HCT116 (cell line): ENCODE results near the gene HCN3.

Experiments used
- CBX3 ChIP-seq: IDR thresholded peaks from 2 replicates; pipeline ENCODE4 v1.6.1; 2012; ENCODE audit warnings: low read depth
- ELF1 ChIP-seq: IDR thresholded peaks from 2 replicates; pipeline ENCODE4 v1.6.1; 2012; ENCODE audit warnings: low read depth, borderline replicate concordance
- EZH2phosphoT487 ChIP-seq: fragments of 200-600 bp; IDR thresholded peaks from 2 replicates; pipeline ENCODE4 v1.6.1; 2018; ENCODE audit warnings: antibody characterized with exemption, borderline replicate concordance
- JUND ChIP-seq: IDR thresholded peaks from 2 replicates; pipeline ENCODE4 v1.6.1; 2012
- POLR2A ChIP-seq: IDR thresholded peaks from 2 replicates; pipeline ENCODE4 v1.7.0; 2011; ENCODE audit warnings: borderline replicate concordance; ENCODE audit not compliant: insufficient read depth, insufficient read length; ENCODE audit errors: extremely low read depth
- POLR2AphosphoS5 ChIP-seq: IDR thresholded peaks from 2 replicates; pipeline ENCODE4 v1.6.1; 2011; ENCODE audit warnings: mild to moderate bottlenecking, low read depth, low read length, moderate library complexity
- ZNF274 ChIP-seq: fragments of 200-500 bp; sonication (Bioruptor generic); IDR thresholded peaks from 2 replicates; pipeline ENCODE4 v1.6.1; 2014; ENCODE audit warnings: mild to moderate bottlenecking, low read depth, low read length, inconsistent platforms
- TF ChIP-seq, protein P1 (sequence below), 3 experiments: fragments of 200-600 bp in 1 of 3; sonication (generic) in 1 of 3; IDR thresholded peaks in 2 of 3; conservative IDR thresholded peaks in 1 of 3; 2 replicates each; pipeline ENCODE4 v1.5.1; 2012 to 2017; ENCODE audit warnings: low read depth in 2 of 3, low read length in 2 of 3, antibody characterized with exemption in 1 of 3, borderline replicate concordance in 1 of 3, control low read depth in 1 of 3, mild to moderate bottlenecking in 1 of 3, mixed read lengths in 1 of 3, mixed run types in 1 of 3, moderate library complexity in 1 of 3; ENCODE audit not compliant: insufficient read depth in 1 of 3
- TF ChIP-seq, protein P2 (sequence below): IDR thresholded peaks from 2 replicates; pipeline ENCODE4 v1.6.1; 2012
- TF ChIP-seq, protein P3 (sequence below): IDR thresholded peaks from 2 replicates; pipeline ENCODE4 v1.6.1; 2012; ENCODE audit warnings: low read depth

DNA sequence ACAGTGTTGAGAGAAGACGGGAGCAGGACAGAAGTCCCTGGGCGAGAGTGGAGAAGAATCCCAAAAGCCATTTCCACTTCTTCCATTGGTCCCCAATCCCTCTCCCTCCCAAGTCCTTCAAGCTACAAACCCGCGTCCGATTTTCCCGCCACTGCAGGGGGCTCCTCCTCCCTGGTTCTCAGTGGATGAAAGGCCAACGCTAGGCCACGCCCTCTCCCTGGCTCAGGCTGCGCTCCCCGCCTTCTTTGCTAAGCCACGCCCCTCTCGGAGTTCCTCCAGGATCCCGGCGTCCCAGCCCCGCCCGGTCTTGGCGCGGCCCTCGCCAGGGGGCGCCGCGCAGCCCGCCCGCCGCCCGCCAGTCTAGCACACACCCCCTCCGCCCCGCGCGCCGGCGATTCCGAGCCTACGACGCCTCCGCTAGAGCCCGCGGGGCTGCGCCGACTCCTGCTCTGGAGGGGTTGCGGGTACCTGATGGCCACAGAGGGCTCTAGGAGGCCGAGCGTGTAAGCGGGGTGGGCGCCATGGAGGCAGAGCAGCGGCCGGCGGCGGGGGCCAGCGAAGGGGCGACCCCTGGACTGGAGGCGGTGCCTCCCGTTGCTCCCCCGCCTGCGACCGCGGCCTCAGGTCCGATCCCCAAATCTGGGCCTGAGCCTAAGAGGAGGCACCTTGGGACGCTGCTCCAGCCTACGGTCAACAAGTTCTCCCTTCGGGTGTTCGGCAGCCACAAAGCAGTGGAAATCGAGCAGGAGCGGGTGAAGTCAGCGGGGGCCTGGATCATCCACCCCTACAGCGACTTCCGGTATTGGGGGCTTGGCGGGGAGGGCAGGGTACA is at the start of gene HCN3:
- TF ChIP-seq, protein P1, sequence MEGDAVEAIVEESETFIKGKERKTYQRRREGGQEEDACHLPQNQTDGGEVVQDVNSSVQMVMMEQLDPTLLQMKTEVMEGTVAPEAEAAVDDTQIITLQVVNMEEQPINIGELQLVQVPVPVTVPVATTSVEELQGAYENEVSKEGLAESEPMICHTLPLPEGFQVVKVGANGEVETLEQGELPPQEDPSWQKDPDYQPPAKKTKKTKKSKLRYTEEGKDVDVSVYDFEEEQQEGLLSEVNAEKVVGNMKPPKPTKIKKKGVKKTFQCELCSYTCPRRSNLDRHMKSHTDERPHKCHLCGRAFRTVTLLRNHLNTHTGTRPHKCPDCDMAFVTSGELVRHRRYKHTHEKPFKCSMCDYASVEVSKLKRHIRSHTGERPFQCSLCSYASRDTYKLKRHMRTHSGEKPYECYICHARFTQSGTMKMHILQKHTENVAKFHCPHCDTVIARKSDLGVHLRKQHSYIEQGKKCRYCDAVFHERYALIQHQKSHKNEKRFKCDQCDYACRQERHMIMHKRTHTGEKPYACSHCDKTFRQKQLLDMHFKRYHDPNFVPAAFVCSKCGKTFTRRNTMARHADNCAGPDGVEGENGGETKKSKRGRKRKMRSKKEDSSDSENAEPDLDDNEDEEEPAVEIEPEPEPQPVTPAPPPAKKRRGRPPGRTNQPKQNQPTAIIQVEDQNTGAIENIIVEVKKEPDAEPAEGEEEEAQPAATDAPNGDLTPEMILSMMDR (IDR thresholded peaks at IDR 0.05 in 2 of 3, conservative IDR thresholded peaks at IDR 0.05 in 1 of 3; ENCODE audit: borderline replicate concordance in 1 of 3, insufficient read depth in 1 of 3, low read depth in 2 of 3, low read length in 2 of 3): peak; percentile 27 to 60 (median 46); a peak in 5 of 6 replicates
- TF ChIP-seq, protein P2, sequence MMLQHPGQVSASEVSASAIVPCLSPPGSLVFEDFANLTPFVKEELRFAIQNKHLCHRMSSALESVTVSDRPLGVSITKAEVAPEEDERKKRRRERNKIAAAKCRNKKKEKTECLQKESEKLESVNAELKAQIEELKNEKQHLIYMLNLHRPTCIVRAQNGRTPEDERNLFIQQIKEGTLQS: no peak
- TF ChIP-seq EZH2phosphoT487: no peak
- TF ChIP-seq JUND: no peak
- TF ChIP-seq POLR2A: no peak
- TF ChIP-seq POLR2AphosphoS5: no peak; the same call in 1 of the 2 replicates
- TF ChIP-seq ZNF274: no peak
- TF ChIP-seq, protein P3, sequence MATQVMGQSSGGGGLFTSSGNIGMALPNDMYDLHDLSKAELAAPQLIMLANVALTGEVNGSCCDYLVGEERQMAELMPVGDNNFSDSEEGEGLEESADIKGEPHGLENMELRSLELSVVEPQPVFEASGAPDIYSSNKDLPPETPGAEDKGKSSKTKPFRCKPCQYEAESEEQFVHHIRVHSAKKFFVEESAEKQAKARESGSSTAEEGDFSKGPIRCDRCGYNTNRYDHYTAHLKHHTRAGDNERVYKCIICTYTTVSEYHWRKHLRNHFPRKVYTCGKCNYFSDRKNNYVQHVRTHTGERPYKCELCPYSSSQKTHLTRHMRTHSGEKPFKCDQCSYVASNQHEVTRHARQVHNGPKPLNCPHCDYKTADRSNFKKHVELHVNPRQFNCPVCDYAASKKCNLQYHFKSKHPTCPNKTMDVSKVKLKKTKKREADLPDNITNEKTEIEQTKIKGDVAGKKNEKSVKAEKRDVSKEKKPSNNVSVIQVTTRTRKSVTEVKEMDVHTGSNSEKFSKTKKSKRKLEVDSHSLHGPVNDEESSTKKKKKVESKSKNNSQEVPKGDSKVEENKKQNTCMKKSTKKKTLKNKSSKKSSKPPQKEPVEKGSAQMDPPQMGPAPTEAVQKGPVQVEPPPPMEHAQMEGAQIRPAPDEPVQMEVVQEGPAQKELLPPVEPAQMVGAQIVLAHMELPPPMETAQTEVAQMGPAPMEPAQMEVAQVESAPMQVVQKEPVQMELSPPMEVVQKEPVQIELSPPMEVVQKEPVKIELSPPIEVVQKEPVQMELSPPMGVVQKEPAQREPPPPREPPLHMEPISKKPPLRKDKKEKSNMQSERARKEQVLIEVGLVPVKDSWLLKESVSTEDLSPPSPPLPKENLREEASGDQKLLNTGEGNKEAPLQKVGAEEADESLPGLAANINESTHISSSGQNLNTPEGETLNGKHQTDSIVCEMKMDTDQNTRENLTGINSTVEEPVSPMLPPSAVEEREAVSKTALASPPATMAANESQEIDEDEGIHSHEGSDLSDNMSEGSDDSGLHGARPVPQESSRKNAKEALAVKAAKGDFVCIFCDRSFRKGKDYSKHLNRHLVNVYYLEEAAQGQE: no peak
- no peak for TF ChIP-seq ELF1
- TF ChIP-seq CBX3: peak; percentile 62; the same call in 1 of the 2 replicates
